HEK293 (cell line): ENCODE data around the gene CARD10.
A peak's percentile ranks its signal among the peaks of the same experiment; 100 is the strongest.
"Not testable (repeated sequence)": the region's sequence is repeated elsewhere in the genome, so short reads cannot be mapped to it uniquely, and the experiment has no call there.

Experiments used
- CTCF ChIA-PET: fragments of 350-600 bp; formaldehyde crosslinking; extraction: SDS; loops from one replicate; lab custom pipeline; 2021; ENCODE audit warnings: antibody characterized with exemption; lab: Yijun Ruan, JAX
- POLR2A ChIA-PET: fragments of 300-600 bp; formaldehyde crosslinking; extraction: SDS; loops from one replicate; lab custom pipeline; 2020; ENCODE audit warnings: antibody characterized with exemption, inconsistent platforms; lab: Yijun Ruan, JAX
- H3K27ac ChIP-seq: fragments of 200-500 bp; sonication (Bioruptor generic); 2 replicates; pipeline ENCODE4 v1.5.1; 2014; ENCODE audit warnings: low read depth, low read length, control low read depth, inconsistent platforms; ENCODE audit errors: extremely low read depth
- H3K36me3 ChIP-seq, 2 experiments: fragments of 200-500 bp in 1 of 2; sonication (Bioruptor generic) in 1 of 2; 1 replicate in 1 of 2; 2 replicates in 1 of 2; pipeline ENCODE4 v1.5.1; 2014 to 2017; ENCODE audit warnings: inconsistent platforms in 2 of 2, low read length in 2 of 2; ENCODE audit not compliant: control insufficient read depth in 2 of 2, insufficient read depth in 1 of 2
- H3K4me1 ChIP-seq: fragments of 200-500 bp; sonication (Bioruptor generic); 2 replicates; pipeline ENCODE4 v1.5.1; 2014; ENCODE audit warnings: mild to moderate bottlenecking, low read length, inconsistent platforms; ENCODE audit not compliant: control insufficient read depth, insufficient read depth
- H3K4me3 ChIP-seq: 2 replicates; pipeline ENCODE4 v1.5.1; 2011; ENCODE audit warnings: low read depth, mild to moderate bottlenecking, control low read depth, low read length, moderate library complexity
- H3K9me3 ChIP-seq: fragments of 200-500 bp; sonication (Bioruptor generic); 2 replicates; pipeline ENCODE4 v1.5.1; 2014; ENCODE audit warnings: low read depth, low read length, inconsistent platforms; ENCODE audit not compliant: control insufficient read depth, insufficient read depth
- GFI1B ChIP-seq: fragments of 450-650 bp; formaldehyde crosslinking; IDR thresholded peaks from 2 replicates; pipeline ENCODE4 v1.5.1; 2016; ENCODE audit warnings: missing biosample characterization, missing genetic modification characterization
- REPIN1 ChIP-seq: fragments of 450-650 bp; formaldehyde crosslinking; IDR thresholded peaks from 2 replicates; pipeline ENCODE4 v1.5.1; 2017; ENCODE audit warnings: missing biosample characterization, missing genetic modification characterization, low read depth
- SCRT1 ChIP-seq: fragments of 450-650 bp; formaldehyde crosslinking; IDR thresholded peaks from 2 replicates; pipeline ENCODE4 v1.5.1; 2016; ENCODE audit warnings: missing biosample characterization, missing genetic modification characterization, borderline replicate concordance
- YY2 ChIP-seq: fragments of 450-650 bp; formaldehyde crosslinking; IDR thresholded peaks from 2 replicates; pipeline ENCODE4 v1.5.1; 2016; ENCODE audit warnings: missing biosample characterization, missing genetic modification characterization
- ZFP69B ChIP-seq: fragments of 450-650 bp; formaldehyde crosslinking; IDR thresholded peaks from 2 replicates; pipeline ENCODE4 v1.5.1; 2016; ENCODE audit warnings: missing biosample characterization, missing genetic modification characterization
- ZNF121 ChIP-seq: fragments of 450-650 bp; formaldehyde crosslinking; IDR thresholded peaks from 2 replicates; pipeline ENCODE4 v1.5.1; 2016; ENCODE audit warnings: missing biosample characterization, missing genetic modification characterization
- ZNF423 ChIP-seq: fragments of 450-650 bp; formaldehyde crosslinking; IDR thresholded peaks from 2 replicates; pipeline ENCODE4 v1.5.1; 2016; ENCODE audit warnings: missing biosample characterization, missing genetic modification characterization
- ZNF560 ChIP-seq: fragments of 450-650 bp; formaldehyde crosslinking; IDR thresholded peaks from 2 replicates; pipeline ENCODE4 v1.5.1; 2017; ENCODE audit warnings: missing biosample characterization, missing genetic modification characterization, borderline replicate concordance
- ZNF624 ChIP-seq: fragments of 450-650 bp; formaldehyde crosslinking; IDR thresholded peaks from 2 replicates; pipeline ENCODE4 v1.5.1; 2017; ENCODE audit warnings: missing biosample characterization, missing genetic modification characterization
- ZSCAN30 ChIP-seq: fragments of 450-650 bp; IDR thresholded peaks from 2 replicates; pipeline ENCODE4 v1.5.1; 2018; ENCODE audit warnings: missing biosample characterization, mild to moderate bottlenecking, missing genetic modification characterization, moderate library complexity
- ZXDB ChIP-seq: fragments of 450-650 bp; formaldehyde crosslinking; IDR thresholded peaks from 2 replicates; pipeline ENCODE4 v1.5.1; 2016; ENCODE audit warnings: missing biosample characterization, missing genetic modification characterization
- TF ChIP-seq, protein P1 (sequence below): fragments of 450-650 bp; formaldehyde crosslinking; IDR thresholded peaks from 2 replicates; pipeline ENCODE4 v1.5.1; 2016; ENCODE audit warnings: missing biosample characterization, missing genetic modification characterization
- TF ChIP-seq, protein P2 (sequence below): fragments of 450-650 bp; formaldehyde crosslinking; IDR thresholded peaks from 2 replicates; pipeline ENCODE4 v1.5.1; 2016; ENCODE audit warnings: missing biosample characterization, missing genetic modification characterization
- TF ChIP-seq, protein P3 (sequence below): fragments of 450-650 bp; formaldehyde crosslinking; conservative IDR thresholded peaks from 2 replicates; pipeline ENCODE4 v1.5.1; 2016; ENCODE audit warnings: low read depth, missing biosample characterization, missing genetic modification characterization
- TF ChIP-seq, protein P4 (sequence below): fragments of 450-650 bp; formaldehyde crosslinking; IDR thresholded peaks from 2 replicates; pipeline ENCODE4 v1.5.1; 2016; ENCODE audit warnings: missing biosample characterization, missing genetic modification characterization
- TF ChIP-seq, protein P5 (sequence below): fragments of 450-650 bp; formaldehyde crosslinking; IDR thresholded peaks from 2 replicates; pipeline ENCODE4 v1.5.1; 2016; ENCODE audit warnings: missing biosample characterization, missing genetic modification characterization

CARD10 gene

DNA sequence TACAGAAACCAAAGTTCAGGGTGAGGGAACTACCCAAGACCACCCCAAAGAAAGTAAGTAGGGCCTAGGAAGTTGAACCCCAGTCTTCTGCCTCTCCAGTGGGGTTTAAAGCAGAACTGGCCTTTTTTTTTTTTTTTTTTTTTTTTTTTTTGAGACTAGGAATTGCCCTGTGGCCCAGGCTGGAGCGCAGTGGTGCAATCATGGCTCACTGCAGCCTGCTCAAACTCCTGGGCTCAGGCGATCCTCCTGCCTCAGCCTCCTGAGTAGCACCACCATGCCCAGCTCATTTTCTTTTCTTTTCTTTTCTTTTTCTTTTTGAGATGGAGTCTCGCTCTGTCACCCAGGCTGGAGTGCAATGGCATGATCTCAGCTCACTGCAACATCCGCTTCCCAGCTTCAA is 23.2 kb upstream of the CARD10 start:
- H3K36me3 ChIP-seq, H3K9me3 ChIP-seq: not testable (repeated sequence)
- TF ChIP-seq, protein P1, sequence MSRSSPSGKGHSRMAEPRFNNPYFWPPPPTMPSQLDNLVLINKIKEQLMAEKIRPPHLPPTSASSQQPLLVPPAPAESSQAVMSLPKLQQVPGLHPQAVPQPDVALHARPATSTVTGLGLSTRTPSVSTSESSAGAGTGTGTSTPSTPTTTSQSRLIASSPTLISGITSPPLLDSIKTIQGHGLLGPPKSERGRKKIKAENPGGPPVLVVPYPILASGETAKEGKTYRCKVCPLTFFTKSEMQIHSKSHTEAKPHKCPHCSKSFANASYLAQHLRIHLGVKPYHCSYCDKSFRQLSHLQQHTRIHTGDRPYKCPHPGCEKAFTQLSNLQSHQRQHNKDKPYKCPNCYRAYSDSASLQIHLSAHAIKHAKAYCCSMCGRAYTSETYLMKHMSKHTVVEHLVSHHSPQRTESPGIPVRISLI (tag by site-specific recombination), result peak; percentile 73
- TF ChIP-seq, all 188 proteins: peak for 1; not testable (repeated sequence) for 187
- ChIA-PET POLR2A (interaction anchor here (0.7 to 1.9 kb wide), 5 partner anchors 18 to 66 kb away, joined by 3 to 7 read pairs (median 5); partner anchors contain the start of genes CDC42EP1 and GGA1), CTCF (interaction anchor here (0.6 to 16.7 kb wide), 11 partner anchors 13 to 343 kb away, joined by 3 to 608 read pairs (median 4); no protein-coding TSS in a partner anchor)
- not testable (repeated sequence) for H3K4me3 ChIP-seq, H3K4me1 ChIP-seq, H3K27ac ChIP-seq

DNA sequence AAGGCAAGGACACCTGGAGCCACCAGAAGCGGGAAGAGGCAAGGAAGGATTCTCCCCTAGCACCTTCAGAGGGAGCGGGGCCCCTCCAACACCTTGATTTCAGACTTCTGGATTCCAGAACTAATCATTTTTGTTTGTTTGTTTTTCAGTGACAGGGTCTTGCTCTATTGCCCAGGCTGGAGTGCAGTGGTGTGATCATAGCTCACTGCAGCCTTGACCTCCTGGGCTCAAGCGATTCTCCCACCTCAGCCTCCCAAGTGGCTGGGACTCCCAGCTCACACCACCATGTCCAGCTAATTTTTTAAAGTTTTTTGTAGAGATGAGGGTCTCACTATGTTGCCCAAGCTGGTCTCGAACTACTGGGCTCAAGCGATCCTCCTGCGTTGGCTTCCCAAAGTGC is 20.6 kb upstream of the CARD10 start:
- H3K4me1 ChIP-seq, H3K9me3 ChIP-seq, H3K36me3 ChIP-seq, H3K4me3 ChIP-seq, H3K27ac ChIP-seq: not testable (repeated sequence)
- CTCF ChIA-PET, result interaction anchor here (0.6 to 16.7 kb wide), 34 partner anchors 11 to 510 kb away, joined by 3 to 608 read pairs (median 4); partner anchors contain the start of gene CDC42EP1
- TF ChIP-seq ZNF121 (tag by site-specific recombination), result peak; percentile 98
- POLR2A ChIA-PET, result interaction anchor here (0.9 to 2.1 kb wide), 6 partner anchors 20 to 53 kb away, joined by 3 to 6 read pairs (median 4); no protein-coding TSS in a partner anchor

DNA sequence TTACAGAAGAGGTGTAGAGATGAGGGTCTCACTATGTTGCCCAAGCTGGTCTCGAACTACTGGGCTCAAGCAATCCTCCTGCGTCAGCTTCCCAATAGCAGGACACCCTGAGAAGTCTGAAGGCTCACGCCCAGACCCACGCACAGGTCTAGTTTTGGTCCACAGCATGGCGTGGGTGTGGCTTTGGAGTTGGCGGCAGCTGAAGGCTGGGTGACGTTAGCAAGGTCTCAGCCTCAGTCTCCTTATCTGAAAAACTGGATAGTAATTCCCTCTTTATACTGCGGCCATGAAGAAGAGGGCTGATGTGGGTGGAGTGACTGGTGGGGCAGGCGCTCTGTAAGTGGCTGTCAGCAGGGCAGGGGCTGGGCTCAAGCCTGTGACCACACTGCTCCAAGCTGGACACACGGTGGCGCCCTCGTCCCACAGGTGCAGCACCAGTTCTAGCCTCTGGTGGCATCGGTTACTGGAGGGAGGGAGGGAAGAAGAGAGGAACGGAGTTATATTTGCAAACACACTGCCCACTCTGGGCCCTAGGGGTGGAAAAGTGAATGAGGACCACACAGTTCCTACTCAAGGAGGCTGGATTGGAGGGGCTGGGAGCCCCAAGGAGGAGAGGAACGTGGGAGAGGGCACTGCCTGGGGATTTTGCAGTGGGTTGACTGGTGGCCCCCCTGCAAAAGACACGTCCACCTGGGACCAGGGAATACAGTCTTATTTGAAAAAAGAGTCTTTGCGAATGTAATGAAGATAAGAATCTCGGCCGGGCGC is 19.6 kb upstream of the CARD10 start:
- Histone ChIP-seq H3K4me1 (peaks cover 7% of the 10 kb centered on the region), H3K9me3 (no peaks in the 10 kb centered on the region), H3K4me3 (no peak overlapping the region), H3K36me3 (no peaks in the 10 kb centered on the region), H3K27ac (no peak overlapping the region; the same call in 1 of the 2 replicates)
- ChIA-PET CTCF (interaction anchor here (0.6 to 16.7 kb wide), 40 partner anchors 10 to 893 kb away, joined by 3 to 608 read pairs (median 4); partner anchors contain the start of genes GGA1, NOL12 and PDXP), POLR2A (interaction anchor here (0.5 to 2.1 kb wide), 8 partner anchors 19 to 1700 kb away, joined by 3 to 6 read pairs (median 3); partner anchors contain the start of gene LGALS2)
- no peak for TF ChIP-seq REPIN1
- TF ChIP-seq SCRT1 (tag by site-specific recombination), result no peak; the same call in 1 of the 2 replicates
- TF ChIP-seq, protein P2, sequence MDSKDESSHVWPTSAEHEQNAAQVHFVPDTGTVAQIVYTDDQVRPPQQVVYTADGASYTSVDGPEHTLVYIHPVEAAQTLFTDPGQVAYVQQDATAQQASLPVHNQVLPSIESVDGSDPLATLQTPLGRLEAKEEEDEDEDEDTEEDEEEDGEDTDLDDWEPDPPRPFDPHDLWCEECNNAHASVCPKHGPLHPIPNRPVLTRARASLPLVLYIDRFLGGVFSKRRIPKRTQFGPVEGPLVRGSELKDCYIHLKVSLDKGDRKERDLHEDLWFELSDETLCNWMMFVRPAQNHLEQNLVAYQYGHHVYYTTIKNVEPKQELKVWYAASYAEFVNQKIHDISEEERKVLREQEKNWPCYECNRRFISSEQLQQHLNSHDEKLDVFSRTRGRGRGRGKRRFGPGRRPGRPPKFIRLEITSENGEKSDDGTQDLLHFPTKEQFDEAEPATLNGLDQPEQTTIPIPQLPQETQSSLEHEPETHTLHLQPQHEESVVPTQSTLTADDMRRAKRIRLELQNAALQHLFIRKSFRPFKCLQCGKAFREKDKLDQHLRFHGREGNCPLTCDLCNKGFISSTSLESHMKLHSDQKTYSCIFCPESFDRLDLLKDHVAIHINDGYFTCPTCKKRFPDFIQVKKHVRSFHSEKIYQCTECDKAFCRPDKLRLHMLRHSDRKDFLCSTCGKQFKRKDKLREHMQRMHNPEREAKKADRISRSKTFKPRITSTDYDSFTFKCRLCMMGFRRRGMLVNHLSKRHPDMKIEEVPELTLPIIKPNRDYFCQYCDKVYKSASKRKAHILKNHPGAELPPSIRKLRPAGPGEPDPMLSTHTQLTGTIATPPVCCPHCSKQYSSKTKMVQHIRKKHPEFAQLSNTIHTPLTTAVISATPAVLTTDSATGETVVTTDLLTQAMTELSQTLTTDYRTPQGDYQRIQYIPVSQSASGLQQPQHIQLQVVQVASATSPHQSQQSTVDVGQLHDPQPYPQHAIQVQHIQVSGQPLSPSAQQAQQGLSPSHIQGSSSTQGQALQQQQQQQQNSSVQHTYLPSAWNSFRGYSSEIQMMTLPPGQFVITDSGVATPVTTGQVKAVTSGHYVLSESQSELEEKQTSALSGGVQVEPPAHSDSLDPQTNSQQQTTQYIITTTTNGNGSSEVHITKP, result peak; percentile 89
- TF ChIP-seq GFI1B (tag by site-specific recombination), result no peak
- TF ChIP-seq ZNF624, result no peak
- no peak for TF ChIP-seq ZNF560 (tag by site-specific recombination)
- peak; percentile 52; the same call in 1 of the 2 replicates for TF ChIP-seq ZXDB
- TF ChIP-seq, protein P3, sequence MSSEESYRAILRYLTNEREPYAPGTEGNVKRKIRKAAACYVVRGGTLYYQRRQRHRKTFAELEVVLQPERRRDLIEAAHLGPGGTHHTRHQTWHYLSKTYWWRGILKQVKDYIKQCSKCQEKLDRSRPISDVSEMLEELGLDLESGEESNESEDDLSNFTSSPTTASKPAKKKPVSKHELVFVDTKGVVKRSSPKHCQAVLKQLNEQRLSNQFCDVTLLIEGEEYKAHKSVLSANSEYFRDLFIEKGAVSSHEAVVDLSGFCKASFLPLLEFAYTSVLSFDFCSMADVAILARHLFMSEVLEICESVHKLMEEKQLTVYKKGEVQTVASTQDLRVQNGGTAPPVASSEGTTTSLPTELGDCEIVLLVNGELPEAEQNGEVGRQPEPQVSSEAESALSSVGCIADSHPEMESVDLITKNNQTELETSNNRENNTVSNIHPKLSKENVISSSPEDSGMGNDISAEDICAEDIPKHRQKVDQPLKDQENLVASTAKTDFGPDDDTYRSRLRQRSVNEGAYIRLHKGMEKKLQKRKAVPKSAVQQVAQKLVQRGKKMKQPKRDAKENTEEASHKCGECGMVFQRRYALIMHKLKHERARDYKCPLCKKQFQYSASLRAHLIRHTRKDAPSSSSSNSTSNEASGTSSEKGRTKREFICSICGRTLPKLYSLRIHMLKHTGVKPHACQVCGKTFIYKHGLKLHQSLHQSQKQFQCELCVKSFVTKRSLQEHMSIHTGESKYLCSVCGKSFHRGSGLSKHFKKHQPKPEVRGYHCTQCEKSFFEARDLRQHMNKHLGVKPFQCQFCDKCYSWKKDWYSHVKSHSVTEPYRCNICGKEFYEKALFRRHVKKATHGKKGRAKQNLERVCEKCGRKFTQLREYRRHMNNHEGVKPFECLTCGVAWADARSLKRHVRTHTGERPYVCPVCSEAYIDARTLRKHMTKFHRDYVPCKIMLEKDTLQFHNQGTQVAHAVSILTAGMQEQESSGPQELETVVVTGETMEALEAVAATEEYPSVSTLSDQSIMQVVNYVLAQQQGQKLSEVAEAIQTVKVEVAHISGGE, result peak; percentile 93
- TF ChIP-seq ZSCAN30 (tag by site-specific recombination), result peak; percentile 85
- TF ChIP-seq ZNF423 (tag by site-specific recombination), result no peak
- peak; percentile 66; the same call in 1 of the 2 replicates for TF ChIP-seq ZFP69B (tag by site-specific recombination)
- TF ChIP-seq, protein P4, sequence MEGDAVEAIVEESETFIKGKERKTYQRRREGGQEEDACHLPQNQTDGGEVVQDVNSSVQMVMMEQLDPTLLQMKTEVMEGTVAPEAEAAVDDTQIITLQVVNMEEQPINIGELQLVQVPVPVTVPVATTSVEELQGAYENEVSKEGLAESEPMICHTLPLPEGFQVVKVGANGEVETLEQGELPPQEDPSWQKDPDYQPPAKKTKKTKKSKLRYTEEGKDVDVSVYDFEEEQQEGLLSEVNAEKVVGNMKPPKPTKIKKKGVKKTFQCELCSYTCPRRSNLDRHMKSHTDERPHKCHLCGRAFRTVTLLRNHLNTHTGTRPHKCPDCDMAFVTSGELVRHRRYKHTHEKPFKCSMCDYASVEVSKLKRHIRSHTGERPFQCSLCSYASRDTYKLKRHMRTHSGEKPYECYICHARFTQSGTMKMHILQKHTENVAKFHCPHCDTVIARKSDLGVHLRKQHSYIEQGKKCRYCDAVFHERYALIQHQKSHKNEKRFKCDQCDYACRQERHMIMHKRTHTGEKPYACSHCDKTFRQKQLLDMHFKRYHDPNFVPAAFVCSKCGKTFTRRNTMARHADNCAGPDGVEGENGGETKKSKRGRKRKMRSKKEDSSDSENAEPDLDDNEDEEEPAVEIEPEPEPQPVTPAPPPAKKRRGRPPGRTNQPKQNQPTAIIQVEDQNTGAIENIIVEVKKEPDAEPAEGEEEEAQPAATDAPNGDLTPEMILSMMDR (tag by site-specific recombination), result peak; percentile 100
- TF ChIP-seq, protein P5, sequence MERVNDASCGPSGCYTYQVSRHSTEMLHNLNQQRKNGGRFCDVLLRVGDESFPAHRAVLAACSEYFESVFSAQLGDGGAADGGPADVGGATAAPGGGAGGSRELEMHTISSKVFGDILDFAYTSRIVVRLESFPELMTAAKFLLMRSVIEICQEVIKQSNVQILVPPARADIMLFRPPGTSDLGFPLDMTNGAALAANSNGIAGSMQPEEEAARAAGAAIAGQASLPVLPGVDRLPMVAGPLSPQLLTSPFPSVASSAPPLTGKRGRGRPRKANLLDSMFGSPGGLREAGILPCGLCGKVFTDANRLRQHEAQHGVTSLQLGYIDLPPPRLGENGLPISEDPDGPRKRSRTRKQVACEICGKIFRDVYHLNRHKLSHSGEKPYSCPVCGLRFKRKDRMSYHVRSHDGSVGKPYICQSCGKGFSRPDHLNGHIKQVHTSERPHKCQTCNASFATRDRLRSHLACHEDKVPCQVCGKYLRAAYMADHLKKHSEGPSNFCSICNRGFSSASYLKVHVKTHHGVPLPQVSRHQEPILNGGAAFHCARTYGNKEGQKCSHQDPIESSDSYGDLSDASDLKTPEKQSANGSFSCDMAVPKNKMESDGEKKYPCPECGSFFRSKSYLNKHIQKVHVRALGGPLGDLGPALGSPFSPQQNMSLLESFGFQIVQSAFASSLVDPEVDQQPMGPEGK (tag by site-specific recombination), result peak; percentile 74
- no peak for TF ChIP-seq YY2 (tag by site-specific recombination)
